GM15510 (cell line): ENCODE measurements around the gene CTNNA2.

Source experiments
- POLR2A ChIP-seq: IDR thresholded peaks from 3 replicates; pipeline ENCODE4 v1.6.1; 2011; ENCODE audit warnings: borderline replicate concordance; ENCODE audit not compliant: insufficient read length; ENCODE audit errors: extremely low read depth

Gene CTNNA2

DNA sequence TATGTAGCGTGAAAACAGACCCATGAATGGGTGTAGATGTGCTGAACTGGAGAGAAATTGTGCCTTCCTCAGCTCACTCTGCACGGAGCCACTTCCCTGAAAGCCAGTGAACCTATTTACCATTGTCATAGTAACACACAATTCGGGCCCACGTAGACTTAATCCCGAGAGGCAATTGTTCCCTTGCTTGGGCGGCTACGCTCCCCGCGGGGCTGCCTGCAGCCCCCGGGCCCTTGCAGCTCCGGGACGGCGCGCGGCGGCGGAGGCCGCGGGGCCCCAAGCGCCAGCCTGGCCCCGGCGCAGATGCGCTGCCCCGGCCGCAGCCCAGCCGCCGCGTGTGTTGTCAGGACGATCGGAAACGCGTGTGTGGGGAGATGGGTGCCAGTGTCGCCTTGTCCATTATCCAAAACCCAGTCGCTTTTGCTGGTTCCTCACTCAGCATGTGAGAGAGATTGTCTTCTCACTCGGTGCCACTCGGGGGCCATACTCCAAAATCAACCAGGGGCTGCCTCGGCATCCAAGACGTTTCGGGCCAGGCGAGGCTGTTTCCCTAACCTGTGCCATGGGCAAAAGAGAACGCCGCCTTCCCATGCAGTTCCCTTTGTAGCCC, 809.6 kb downstream of the CTNNA2 start:
- TF ChIP-seq POLR2A = no peak

DNA sequence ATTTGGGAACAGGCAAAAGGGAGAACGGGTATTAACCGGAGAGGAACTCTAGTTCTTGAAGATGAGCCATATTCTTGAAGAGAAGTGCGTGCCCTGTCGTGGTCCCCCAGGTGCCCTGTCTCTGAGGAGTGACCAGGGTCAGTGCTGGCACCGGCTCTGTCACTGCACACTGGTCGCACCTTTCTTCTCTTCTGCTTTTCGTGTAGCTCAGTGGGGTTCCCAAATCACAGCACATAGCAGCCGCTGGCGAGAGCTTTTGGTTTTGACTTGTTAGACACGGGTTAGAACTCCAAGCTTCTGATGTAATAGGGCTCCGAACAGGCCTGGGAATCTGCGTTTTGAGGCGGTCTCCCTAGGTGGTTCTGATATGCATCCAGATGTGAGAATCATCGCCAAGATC, 810.1 kb downstream of the CTNNA2 start:
- TF ChIP-seq POLR2A = no peak

DNA sequence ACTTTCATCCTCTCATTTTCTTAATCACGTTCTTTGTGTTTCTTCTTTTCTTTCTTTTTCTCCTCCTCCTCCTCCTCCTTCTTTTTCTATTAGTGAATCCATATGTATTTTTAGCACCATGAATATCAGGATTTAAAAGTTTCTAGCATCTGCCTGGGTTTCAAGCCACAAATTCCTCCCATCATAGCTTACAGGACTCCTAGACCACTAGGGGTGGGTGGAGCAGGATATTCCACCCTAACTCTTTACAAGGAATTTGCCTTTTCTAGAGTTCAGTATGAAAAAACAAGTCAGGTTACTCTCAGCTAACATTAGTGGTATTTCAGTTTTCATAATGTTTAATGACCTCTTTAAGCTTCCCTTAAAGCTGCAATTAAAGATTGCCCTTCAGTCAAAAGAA, 810.8 kb downstream of the CTNNA2 start:
- no peak for TF ChIP-seq POLR2A

DNA sequence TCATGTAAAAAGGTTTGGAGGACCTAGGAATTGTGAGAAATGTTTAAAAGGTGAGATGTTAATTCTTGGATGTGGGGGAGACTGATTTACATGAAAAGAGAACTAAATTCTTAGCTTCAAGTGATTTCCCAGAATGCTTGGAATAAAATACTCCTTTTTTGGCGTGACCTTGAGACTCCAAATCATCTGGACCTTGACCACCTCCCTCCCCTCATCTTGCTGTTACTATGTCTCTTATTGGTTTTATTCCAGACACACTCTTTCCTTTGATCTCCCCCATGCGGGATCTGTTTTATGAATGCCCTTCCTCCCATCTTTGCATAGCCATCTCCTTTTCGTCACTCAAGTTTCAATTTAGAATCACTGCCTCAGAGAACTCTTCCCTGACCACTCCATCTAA, 811.7 kb downstream of the CTNNA2 start:
- no peak for TF ChIP-seq POLR2A

DNA sequence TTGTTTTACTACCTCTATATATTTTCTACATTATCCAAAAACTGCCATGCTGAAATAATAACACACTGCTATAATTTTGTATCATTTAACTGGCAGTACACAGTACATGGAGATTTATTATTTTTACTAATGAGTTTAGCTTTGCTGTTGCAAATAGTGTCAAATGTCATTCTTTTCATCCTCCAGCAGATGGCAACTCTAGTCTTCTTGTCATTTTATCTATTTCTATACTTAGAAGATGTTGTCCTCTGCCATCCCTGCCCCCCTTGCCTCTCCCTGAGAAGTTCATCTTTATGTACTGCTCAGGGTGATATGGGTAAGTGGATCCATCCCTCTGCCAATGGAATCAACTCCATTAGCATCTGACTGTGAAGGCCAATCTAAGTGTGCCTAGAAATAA, 813.4 kb downstream of the CTNNA2 start:
- TF ChIP-seq POLR2A = no peak

DNA sequence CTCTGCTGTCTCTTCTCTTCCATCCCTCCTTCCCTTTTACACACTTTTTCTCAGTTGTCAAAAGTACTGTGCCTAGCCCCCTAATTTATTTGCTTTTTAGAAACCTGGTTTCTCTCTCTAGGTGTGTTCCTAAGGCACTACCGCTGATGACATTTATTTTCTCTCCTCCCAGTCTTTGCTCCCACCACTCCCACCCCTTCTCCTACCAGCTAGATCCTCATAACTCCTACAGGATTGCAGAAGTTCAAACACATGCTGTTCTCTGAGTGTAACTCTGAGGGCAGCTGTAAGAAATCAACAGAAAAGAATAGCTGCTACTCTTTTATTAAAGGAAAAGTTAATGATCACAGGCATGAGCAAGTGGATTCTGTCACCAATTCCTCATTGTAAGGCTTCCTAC, 814.0 kb downstream of the CTNNA2 start:
- no peak for TF ChIP-seq POLR2A

DNA sequence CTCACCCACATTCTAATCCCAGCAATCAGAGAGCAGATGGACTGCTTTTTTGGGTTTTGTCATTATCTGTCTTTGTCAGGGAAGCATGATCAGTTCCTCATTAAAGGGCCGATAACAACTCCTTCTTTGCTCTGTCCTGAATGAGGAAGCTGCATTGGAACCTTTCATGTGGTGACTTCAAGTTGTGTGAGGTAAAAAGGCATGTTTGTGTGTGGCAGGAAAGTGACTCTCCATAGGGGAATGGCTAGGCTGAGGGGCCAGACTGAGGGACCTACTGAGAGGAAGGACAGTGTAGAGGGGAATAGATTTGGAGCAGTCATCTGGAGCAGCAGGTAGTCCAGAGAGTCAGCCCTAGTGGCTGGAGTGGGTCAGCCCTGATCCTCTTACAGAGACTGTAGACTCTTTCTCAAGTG, 815.3 kb downstream of the CTNNA2 start:
- TF ChIP-seq POLR2A = no peak

DNA sequence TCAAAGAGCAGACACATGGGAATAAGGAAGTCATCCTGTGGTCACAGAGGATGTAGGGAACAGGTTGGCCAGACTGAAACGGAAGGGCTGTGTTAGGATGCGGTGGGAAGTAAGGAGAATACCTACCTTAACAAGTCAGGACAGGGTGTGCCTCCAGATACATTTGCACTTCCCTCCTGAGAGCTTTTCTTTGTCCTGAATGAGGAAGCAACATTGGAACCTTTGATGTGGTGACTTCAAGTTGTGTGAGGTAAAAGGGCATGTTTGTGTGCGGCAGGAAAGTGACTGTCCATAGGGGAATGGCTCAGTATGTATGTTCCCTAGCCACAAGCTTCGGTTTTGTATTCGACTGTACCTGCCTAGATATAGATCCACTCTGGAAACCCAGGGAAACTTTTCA, 816.6 kb downstream of the CTNNA2 start:
- no peak for TF ChIP-seq POLR2A

DNA sequence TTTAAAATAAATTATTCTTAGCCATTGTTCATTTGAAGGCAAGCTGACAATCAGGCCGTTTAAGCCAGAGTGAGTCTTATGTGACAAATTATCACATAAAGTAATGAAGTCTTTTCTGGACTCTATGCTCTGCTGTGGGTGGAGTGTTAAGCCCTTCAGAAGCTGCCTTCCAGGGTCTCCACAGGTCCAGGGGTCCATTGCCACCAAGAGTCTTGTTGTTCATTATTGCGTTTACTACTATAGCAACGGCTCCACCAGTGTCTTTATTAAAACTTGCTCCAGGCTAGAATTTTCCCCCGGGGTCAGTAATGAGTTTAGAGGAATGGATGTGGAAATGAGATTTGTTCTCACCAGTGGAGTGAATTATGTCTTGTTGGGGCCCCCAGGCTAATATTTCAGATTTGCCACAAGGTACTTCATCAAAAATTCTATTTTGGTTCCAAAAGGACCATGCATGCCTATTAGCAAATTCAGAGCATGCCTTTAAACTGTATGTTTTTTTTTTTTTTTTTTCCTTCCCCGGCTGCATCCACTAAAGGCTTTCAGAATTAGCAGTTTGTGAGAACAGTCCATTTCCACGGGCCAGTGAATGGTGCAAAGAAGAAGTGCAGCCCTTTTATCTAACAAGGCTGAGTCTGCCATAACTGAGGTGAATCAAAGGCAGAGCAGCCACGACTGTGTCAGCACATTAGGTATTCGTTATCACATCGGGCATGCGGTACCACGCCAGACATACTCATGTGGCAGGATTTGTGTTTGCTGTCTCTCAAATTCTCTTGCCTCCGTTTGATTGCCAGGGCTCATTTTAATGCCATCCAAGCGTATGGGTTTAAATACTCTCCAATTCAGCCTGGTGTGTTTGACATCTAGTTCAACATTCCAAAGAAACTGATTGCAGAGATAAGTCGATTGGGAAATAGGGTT, 817.9 kb downstream of the CTNNA2 start:
- no peak for TF ChIP-seq POLR2A

DNA sequence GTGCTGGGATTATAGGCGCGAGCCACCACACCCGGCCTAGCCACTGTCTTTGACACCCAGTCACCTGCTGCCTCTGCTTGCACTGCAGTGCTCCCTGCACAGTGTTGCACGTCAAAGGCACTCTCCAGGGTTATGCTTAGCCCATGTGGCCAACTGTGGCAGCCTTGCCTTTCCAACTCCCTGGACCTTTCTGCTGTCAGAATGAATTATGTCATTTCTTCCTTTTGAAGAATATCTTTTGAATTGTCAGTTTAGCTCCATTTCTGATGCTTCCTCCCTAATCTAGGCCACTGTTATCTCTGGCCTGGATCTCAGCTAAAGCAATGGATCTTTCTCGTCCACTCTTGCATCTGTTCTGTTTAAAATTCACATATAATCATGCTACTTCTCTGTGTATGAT, 821.0 kb downstream of the CTNNA2 start:
- TF ChIP-seq POLR2A = no peak

DNA sequence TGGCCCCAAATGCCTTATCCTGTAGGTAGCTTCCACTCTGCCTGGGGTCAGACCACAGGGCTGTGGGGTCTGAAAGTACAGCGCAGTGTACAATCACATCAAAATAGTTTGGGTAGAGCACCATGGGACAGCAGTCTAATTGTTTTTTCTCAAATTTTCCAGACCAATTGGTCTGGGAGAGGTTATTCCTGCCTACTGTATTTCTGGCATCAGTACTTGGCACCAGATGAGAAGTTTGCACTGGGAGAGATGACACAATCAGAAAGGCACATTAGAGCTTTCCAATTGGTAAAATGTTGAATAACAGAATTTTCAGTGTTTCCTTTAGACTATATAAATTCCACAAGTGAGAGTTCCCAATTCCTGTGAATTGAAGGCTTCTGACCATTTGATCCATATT, 822.6 kb downstream of the CTNNA2 start:
- no peak for TF ChIP-seq POLR2A

DNA sequence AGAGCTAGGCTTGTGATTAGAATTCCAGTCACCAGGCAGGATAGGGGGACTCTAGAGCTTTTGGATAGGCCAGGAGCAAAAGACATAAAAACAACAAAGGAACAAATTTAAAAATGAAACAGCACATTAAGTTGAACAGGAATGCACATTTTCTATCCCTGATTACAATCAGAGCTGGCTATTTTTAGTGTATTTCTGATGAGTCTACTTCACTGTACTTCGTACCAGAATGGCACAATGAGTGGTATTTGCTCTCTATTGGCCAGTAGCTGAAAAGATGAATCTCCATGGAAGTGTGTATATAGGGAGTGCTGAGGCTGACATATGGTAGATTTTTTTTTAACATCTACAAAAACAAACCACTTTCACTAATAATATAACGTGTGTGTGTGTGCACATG, 825.9 kb downstream of the CTNNA2 start:
- TF ChIP-seq POLR2A = no peak

DNA sequence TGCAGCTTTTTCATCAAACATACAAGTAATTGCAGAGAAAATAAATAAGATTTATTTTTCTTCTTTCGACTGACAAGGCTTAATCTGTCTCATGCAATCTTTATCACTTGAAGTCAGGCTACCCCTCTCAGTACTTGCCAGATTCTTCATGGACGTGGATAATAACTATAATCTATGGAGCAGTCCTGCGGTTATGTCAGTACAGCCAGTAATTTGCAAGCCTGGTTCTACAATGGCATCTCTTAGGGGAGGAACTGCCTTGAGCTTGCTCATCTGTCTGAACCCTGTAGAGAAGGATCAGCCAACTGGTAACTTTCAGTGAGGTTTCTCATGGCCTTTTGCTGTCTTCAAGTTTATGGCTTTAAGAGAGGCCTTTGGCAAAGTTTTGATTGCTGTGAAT, 827.2 kb downstream of the CTNNA2 start:
- TF ChIP-seq POLR2A = no peak

DNA sequence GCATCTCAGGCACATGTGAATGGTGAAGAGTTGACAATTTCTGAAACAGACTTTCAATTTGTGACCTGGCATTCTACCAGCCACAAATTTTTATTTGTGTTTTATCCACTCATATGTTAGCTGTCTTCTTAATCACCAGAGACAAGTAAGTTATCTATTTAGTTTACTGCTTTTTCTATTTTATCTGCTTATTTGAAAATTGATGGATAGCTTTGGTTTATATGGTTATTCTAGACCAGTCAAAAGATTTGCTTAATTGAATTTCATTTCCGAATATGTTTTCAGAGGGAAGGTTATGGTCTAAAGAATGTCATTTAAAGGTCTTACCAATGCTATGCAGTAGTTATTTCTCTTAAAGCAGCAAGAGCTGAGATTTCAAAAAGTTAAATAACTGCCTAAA, 835.2 kb downstream of the CTNNA2 start:
- no peak for TF ChIP-seq POLR2A

DNA sequence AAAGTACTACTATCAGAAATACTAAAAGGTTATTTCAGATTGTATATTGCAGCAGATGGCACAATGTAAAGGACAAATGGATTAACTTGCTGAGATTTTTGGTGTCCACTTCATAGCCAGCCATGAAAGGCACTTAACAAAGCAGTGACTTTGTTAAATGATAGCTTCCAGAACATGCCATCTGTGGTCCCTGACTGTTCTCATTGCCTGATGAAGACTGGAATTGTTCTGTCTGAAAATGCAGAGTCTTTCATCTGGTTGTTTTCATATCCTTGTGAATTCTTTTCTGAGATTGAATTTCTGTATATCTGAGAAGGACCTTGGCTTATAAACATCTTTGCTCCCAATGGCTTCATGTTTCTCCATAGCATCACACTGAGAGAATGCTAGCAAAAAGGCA, 836.1 kb downstream of the CTNNA2 start:
- no peak for TF ChIP-seq POLR2A

DNA sequence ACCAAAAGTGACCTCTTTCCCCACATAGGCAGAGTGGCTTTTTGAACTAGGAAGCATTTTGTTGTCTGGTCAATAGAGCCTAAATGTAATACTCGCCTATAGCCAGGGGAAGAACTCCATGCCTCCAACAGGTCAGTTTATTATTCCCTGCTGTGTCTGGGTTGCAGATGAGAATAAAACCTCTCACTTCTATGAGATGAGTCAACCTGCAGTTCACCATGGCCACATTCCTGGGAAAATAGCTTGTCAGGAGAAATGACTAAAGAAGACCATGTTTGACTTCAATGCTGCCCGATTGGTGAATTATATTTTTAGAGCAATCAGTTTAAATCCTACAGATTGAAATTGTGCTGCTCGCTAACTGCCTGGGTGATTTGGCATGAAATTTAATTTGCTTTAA, 838.4 kb downstream of the CTNNA2 start:
- no peak for TF ChIP-seq POLR2A
